Medulla oblongata (tissue), 1 donor: ENCODE results near the gene OR52N5.

Experiments used
- DNase-seq: peaks from one replicate; pipeline ENCODE4 v3.0.0-alpha.2; 2015; ENCODE audit errors: extremely low spot score

OR52N5 gene

DNA sequence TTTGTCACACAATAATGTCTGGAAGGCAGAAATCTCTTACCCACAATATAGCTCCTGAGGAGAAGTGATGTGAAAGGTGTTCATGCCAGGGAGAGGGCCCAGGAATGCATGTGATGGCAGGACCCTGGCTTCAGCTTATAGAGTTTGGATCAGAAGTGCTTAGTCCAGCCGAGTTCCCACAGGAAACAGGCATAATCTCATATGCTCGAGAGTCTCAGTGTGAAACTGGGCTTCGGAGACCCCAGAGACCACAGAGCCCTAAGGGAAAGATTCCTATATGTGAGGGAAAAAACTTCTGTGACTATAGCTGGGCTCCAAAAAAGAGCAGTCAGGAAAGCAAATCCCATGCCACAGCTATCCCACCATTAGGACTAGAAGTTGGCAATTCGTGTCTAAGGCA lies at the start of gene OR52N5:
Gene OR52N5 (minus strand): TSS at position 101 of the 400 bp plus-strand sequence. CDS start 4,721 bp downstream, outside the sequence.
- no peak for DNase-seq

DNA sequence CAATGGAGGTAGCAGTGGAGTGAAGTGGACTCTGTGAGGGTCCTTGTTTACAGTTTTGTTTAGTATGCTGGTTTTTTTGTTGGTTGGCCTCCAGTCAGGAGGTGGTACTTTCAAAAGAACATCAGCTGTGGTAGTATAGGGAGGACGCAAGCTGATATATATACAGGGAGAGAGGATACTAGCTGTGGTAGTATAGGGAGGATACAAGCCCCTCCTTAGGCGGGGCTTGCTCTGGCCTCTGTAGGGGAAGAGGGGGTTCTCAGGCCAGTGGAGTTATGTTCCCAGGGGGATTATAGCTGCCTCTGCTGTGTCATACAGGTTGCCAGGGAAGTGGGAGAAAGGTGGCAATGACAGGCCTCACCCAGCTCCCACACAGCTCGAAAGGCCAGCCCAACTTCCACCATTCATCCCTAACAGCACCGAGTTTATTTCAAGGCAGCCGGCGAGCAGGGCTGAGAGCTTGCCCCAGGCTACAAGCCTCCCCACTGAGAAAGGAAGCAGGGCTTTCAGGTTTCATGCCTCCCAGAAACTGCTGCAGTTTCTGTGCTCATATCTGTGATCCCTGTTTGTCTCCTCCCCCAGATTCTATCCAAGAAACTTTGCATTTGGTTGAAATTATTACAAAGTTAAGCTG lies 48.2 kb upstream of the OR52N5 start:
- DNase-seq: no peak

DNA sequence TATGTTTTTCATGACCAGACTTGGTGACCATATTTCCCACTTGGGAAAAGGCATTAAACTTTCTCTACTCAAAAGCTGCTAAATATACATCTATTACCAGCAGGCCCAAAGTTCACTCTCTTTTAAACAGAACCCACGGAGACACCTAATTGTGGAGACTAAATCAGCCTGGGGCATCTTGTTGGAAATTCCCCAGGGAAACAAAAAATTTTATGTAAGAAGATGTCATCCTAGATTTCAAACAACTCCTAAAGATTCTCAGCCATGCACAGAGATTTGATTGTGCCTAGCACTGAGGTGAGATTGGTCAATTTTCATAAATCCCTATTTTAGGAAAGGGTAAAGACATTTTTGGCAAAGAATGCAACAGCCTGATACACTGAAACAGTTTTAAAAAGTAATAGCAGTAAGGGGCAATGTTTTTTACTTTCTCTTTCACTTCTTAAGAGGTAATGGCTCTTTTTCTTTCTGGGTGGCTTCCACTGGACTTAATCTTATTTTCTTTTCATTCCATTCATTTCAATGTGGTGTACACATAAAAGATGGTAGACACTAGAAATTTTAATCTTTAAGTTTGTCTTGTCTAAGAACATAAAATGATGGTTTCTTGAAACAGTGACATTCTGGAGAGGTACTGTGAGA lies 35.2 kb upstream of the OR52N5 start:
- peak; percentile 2 for DNase-seq

DNA sequence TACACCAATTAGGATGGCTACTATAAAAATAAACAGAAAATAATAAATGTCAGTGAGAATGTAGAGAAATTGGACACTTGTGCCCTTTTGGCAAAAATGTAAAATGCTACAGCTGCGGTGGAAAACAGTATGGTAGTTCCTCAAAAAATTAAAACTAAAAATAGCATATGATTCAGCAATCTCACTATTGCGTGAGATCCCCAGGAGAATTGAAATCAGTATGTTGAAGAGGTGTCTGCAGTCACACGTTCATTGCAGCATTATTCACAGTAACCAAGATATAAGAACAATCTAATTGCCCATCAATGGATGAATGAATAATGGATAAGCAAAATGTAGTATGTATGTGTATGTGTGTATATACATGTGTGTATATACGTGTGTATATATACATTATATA lies 32.4 kb upstream of the OR52N5 start:
- no peak for DNase-seq

DNA sequence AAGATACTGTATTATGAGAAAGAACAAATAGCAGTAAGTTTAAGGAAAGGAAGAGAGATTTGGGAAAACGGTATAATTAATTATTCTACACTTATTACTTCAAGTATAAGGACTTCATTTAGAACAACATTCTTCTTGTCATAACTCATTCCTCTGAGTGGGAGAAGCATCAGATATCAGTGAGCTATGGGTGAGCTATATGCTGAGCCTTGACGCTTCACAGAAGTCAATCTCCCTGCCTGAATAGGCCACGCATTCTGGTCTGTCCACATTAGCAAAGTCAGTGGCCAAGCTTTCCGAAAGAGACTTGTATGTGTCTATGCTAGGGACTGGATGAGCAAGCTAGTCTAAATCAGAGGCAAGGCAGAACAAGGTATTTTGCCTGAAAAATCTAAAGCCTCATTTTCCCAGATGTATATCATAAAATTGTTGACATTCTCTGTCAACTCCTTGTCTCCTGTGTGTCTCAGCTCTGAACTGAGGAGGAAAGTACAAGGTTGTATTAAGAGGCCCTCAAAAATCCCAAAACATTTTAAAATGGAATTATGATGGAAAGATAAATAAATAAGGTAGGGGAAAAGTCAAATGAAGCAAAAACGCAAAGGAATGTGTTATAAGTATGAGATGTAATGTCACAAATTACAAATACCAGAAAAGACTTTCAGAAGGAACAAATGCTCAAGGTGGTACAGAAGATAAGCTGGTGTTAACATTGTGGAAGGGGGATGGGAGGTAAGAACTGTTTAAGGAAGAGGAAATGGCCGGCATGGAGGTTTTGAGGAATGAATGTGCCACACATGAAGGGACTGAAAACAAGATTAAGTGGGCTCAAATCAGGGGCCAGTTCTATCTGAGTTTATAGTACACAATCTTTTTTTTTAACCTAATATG lies 27.0 kb upstream of the OR52N5 start:
- no peak for DNase-seq

DNA sequence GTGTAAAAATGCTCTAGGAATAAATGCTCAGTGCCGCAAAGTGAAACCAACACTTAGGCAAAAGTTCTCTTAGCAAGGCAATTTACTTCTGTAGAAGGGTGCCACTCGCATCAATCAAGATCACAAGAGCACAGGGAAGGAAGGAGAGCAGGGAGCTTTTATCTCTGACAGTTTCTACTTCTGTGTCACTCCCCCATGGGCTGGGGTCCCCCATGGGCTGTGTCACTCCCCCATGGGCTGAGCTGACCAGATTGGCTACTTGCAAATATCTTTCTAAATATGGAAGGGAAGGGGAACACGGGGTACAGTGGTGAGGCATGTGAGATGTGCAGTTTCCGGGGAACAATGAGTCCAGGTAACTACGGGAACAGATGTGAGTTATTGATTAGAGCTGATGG lies 26.0 kb upstream of the OR52N5 start:
- DNase-seq: no peak

GRCh38 chr11:5808500-5809121 lies 25.5 kb upstream of the OR52N5 start, which contains the start of gene OR52N2:
TSS of gene OR52N2 (plus strand) at chr11:5808924. CDS start at chr11:5820336, 11,412 bp downstream.
- DNase-seq: peak; percentile 91

DNA sequence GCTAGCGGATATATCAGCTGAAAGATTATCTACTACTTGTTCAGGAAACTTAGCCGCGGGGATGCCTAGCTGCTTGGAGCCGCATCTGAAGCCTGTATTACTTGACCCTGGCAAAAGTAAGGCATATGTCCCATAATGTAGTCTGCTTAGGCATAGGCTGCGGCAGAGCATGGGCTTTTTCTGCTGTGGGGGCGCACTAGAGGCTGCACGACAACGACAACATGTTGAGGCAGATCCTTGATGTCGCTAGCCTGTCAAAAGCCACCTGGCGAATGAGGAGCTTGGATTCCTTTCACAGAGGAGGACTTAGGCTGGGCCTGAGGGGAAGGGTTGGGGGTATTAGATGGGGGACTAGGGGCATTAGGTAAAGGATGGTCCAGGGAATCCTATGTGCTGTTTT lies 24.4 kb upstream of the OR52N5 start:
- DNase-seq: no peak

DNA sequence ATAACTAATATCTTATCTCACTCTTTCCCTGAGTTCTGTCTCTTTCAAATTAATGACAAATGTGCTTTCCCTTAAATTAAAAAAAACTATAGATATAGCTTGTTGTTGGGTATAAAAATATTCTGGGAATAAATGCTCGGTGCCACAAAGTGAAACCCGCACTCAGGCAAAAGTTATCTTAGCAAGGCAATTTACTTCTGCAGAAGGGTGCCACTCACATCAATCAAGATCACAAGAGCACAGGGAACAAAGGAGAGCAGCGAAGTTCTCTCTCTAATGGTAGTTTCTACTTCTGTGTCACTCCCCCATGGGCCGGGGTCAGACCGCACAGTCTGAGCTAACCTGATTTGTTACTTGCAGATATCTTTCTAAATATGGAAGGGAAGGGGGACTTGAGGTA lies 20.8 kb upstream of the OR52N5 start:
- no peak for DNase-seq

DNA sequence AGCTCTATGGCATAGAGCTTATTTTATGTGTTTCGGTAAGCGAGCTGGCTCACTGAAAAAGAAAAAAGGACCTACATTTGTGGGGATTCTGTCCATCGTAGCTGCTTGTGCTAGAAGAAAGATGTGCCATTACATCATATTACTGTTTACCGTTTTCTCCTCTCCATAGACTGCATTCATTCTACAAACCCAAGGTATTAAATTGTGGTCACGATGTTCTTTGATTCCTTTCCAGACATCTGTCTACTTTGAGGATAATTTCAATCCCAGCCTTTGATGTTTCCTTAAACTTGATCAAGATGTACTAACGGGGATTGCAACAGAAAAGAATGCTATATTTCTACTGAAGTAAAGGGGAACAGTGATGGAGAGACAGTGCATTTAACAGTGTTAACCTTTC lies 13.4 kb upstream of the OR52N5 start:
- no peak for DNase-seq

DNA sequence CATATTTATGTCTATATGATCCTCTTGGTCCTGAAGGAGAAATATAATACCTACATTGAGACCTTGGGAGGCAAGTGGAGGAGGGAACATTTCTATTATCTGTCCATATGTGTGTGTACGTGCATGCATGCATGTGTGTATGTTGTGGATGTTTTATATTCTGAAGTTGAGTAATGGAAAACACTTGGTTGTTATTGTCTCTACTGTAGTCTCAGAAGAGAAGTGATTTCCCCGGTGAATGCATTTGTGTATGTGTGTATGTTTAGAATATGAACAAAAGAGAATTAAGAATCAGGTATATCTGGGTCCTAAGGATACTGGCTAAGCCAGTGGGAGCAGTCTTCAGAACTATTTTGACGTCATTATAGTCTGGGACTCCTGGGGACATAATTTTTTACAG lies 8.0 kb upstream of the OR52N5 start, which contains the start of gene OR52N1:
Gene OR52N1 (minus strand): TSS at position 101 of the 400 bp plus-strand sequence. CDS start 2,449 bp downstream, outside the sequence.
- no peak for DNase-seq

GRCh38 chr11:5767056-5767455 lies 16.1 kb downstream of the OR52N5 start:
- DNase-seq: no peak

DNA sequence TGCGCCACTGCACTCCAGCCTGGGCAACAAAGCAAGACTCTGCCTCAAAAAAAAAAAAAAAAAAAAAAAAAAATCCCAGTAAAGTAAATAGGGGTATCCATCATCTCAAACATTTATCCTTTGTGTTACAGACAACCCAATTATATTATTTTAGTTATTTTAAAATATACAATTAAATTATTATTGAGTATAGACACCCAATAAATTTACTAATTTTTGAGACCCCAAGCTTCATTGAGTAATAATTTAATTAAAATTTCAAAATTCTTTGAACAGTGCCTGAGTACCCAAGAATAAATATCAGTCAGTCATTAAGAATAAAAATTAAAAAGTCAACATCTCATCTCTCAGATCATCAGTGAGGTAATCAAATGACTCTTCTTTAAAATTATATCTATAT lies 29.2 kb downstream of the OR52N5 start, which contains the start of gene OR52N4:
Gene OR52N4 (plus strand): TSS at position 301 of the 400 bp plus-strand sequence. CDS start 498 bp downstream, outside the sequence.
- no peak for DNase-seq

DNA sequence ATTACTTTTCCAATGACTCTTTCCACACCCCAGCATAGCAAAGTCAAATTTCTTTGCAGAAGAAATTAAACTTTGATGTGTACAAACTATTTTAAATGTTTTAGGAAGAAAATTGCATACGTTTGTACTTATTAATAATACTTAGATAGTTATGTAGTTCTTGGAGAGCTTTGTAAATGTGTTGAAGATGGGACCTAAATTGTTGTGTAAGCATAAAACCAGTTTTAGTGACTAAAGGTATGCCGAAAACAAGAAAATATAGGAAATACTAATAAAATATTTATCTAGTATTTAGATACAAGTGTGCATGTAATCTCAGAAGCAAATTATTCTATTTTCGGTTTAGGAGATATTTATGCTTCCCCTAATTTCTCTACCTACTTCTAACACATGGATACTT lies 33.3 kb downstream of the OR52N5 start:
- DNase-seq: no peak

DNA sequence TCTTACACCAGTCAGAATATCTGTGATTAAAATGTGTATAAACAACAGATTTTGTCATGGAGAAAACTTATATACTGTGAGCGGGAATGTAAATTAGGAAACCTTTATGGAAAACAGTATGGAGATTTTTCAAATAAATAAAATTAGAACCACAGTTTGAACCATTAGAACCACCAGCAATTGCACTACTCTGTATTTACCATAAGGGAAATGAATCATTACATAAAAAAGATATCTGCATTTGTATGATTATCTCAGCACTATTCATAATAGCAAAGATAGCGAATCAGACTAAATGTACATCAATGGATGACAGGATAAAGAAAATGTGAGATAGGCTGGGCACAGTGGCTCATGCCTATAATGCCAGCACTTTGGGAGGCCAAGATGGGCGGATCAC lies 36.5 kb downstream of the OR52N5 start:
- DNase-seq: no peak

- DNase-seq: no peak
Observed at GRCh38 chr11:5738431-5738830, 44.7 kb downstream of the OR52N5 start.

- DNase-seq: no peak
Observed at GRCh38 chr11:5737670-5738392, 45.3 kb downstream of the OR52N5 start.

- DNase-seq: no peak
Observed at GRCh38 chr11:5737091-5737490, 46.1 kb downstream of the OR52N5 start.

- no peak for DNase-seq
Observed at GRCh38 chr11:5736396-5736795, 46.8 kb downstream of the OR52N5 start, which contains the start of gene OR56B1. TSS of gene OR56B1 (plus strand) at chr11:5736448. CDS start at chr11:5736517, 69 bp downstream.

GRCh38 chr11:5727691-5728090 lies 55.5 kb downstream of the OR52N5 start:
- no peak for DNase-seq

GRCh38 chr11:5726351-5726750 lies 56.8 kb downstream of the OR52N5 start:
- no peak for DNase-seq
